Glutamatergic neuron (in vitro differentiated cells): Measurements from ENCODE around the gene ANGEL1. TPM values are rescaled to one million over a fixed set of nuclear protein-coding genes. Genes with fewer than 3 reads are reported as not detected.

ENCODE experiments used
- DNase-seq: peaks from one replicate; pipeline ENCODE4 v3.0.0; 2022
- H3K27ac Mint-ChIP-seq: one replicate; pipeline ENCODE4 v1.8.0; 2020; ENCODE audit warnings: mild to moderate bottlenecking, mixed read lengths, inconsistent platforms; ENCODE audit not compliant: unreplicated experiment
- H3K27me3 Mint-ChIP-seq: one replicate; pipeline ENCODE4 v1.8.0; 2020; ENCODE audit warnings: mild to moderate bottlenecking, moderate library complexity, mixed read lengths, inconsistent platforms; ENCODE audit not compliant: unreplicated experiment
- H3K36me3 Mint-ChIP-seq: one replicate; pipeline ENCODE4 v1.8.0; 2020; ENCODE audit warnings: mild to moderate bottlenecking, mixed read lengths, inconsistent platforms; ENCODE audit not compliant: unreplicated experiment
- H3K4me1 Mint-ChIP-seq: one replicate; pipeline ENCODE4 v1.8.0; 2020; ENCODE audit warnings: mild to moderate bottlenecking, low read depth, mixed read lengths, inconsistent platforms; ENCODE audit not compliant: unreplicated experiment
- H3K4me3 Mint-ChIP-seq: one replicate; pipeline ENCODE4 v1.8.0; 2020; ENCODE audit warnings: mild to moderate bottlenecking, mixed read lengths, inconsistent platforms; ENCODE audit not compliant: unreplicated experiment
- H3K9me3 Mint-ChIP-seq: one replicate; pipeline ENCODE4 v1.8.0; 2020; ENCODE audit warnings: mild to moderate bottlenecking, moderate library complexity, mixed read lengths, inconsistent platforms; ENCODE audit not compliant: unreplicated experiment
- CTCF ChIP-seq: fragments of 200-600 bp; sonication (generic); IDR thresholded peaks from one replicate; pipeline ENCODE4 v1.5.0; 2021; ENCODE audit not compliant: partially characterized antibody, unreplicated experiment
- total RNA-seq: library from RNA; stranded (reverse); fragmentation: NEBNext Ultra II Directional; extraction: Animal tissue kit (Norgen Biotek cat#: 25700); gene quantifications from one replicate; pipeline ENCODE4 v1.2.1, GENCODE V29; 2021; ENCODE audit not compliant: unreplicated experiment

ANGEL1 gene
- total RNA-seq, 1 donor from 2014 or later = 13.6 TPM

- no peak overlapping the region for H3K4me3 Mint-ChIP-seq
- TF ChIP-seq CTCF = no peak
- H3K9me3 Mint-ChIP-seq = peaks cover 4% of the 10 kb centered on the region
- no peak overlapping the region for H3K27ac Mint-ChIP-seq
- H3K36me3 Mint-ChIP-seq = peaks cover 6% of the 10 kb centered on the region
- no peak for DNase-seq
- H3K4me1 Mint-ChIP-seq = peaks cover 3% of the 10 kb centered on the region
- no peaks in the 10 kb centered on the region for H3K27me3 Mint-ChIP-seq
Measured at GRCh38 chr14:76836029-76836630, 23.4 kb upstream of the ANGEL1 start.

DNA sequence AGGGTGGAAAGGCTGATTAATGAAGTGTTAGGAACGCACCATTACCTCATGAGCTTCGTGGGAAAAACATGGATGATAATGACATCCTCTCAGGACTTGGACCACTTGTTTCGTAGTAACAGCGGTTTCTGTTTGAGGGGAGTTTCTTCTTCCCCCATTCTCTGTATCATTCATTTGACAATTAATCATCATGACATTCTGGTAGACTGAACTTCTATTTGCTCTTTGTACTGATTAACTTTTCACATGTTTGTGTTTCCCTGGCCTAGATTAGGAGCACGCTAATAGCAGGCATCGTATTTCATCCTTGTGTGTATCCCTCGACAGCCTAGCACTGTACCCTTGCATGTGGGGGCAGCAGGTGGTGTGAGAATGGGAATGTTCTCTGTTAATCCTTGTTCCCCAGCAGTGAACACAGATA is 21.6 kb upstream of the ANGEL1 start:
- Mint-ChIP-seq H3K4me3 (no peak overlapping the region), H3K27me3 (no peaks in the 10 kb centered on the region), H3K27ac (no peak overlapping the region), H3K36me3 (peaks cover 6% of the 10 kb centered on the region), H3K9me3 (peaks cover 4% of the 10 kb centered on the region), H3K4me1 (peaks cover 12% of the 10 kb centered on the region)
- DNase-seq = no peak
- TF ChIP-seq CTCF = no peak

DNA sequence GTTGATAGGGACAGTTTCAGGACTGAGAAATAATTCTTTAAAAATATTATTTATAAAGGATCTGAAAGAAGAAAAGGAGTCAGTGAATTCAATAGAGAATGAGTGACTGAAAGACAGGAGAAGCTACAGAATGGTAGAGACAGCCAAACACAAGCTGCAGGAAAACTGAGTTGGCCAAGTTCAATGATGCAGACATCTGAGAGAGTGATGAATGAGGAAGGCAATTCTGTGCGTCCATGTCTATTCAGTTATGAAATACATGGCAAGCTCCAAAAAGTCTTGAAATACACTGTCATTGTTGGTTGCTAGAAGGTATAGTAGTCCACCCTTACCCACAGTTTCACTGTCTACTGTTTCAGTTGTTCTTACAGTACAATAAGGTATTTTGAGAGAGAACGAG is 20.3 kb upstream of the ANGEL1 start:
- Mint-ChIP-seq H3K4me1 (peaks cover 24% of the 10 kb centered on the region), H3K9me3 (peaks cover 4% of the 10 kb centered on the region), H3K36me3 (peaks cover 3% of the 10 kb centered on the region), H3K27me3 (peaks cover 1% of the 10 kb centered on the region), H3K4me3 (no peak overlapping the region), H3K27ac (no peak overlapping the region)
- DNase-seq = no peak
- TF ChIP-seq CTCF = no peak

- peaks cover 4% of the 10 kb centered on the region for H3K9me3 Mint-ChIP-seq
- peaks cover 27% of the 10 kb centered on the region for H3K4me1 Mint-ChIP-seq
- H3K4me3 Mint-ChIP-seq = no peak overlapping the region
- no peak overlapping the region for H3K27ac Mint-ChIP-seq
- no peak for DNase-seq
- TF ChIP-seq CTCF = no peak
- peaks cover 3% of the 10 kb centered on the region for H3K36me3 Mint-ChIP-seq
- H3K27me3 Mint-ChIP-seq = peaks cover 4% of the 10 kb centered on the region
Measured at GRCh38 chr14:76832503-76832988, 19.9 kb upstream of the ANGEL1 start.

- no peak for DNase-seq
- H3K4me1 Mint-ChIP-seq = peaks cover 27% of the 10 kb centered on the region
- H3K27ac Mint-ChIP-seq = no peak overlapping the region
- peaks cover 3% of the 10 kb centered on the region for H3K36me3 Mint-ChIP-seq
- no peak for TF ChIP-seq CTCF
- H3K27me3 Mint-ChIP-seq = peaks cover 4% of the 10 kb centered on the region
- H3K4me3 Mint-ChIP-seq = no peak overlapping the region
- H3K9me3 Mint-ChIP-seq = peaks cover 4% of the 10 kb centered on the region
Measured at GRCh38 chr14:76830556-76830955, 17.9 kb upstream of the ANGEL1 start.
